ENCODE data around the gene TRIM52. TPM values are rescaled to one million over a fixed set of nuclear protein-coding genes. Genes with fewer than 3 reads are reported as not detected.

TRIM52 gene
- total and polyA plus RNA-seq, 2 of the 4 experiments (the other 2 are of a cell fraction): 2.3 to 6.9 TPM

- TF ChIP-seq USF2 (IDR thresholded peaks at IDR 0.05; ENCODE audit: low read depth, low read length): no peak
- no peak for TF ChIP-seq MAFK (IDR thresholded peaks at IDR 0.05; ENCODE audit: low read depth, low read length)
Observed at GRCh38 chr5:181223058-181223728, 37.8 kb downstream of the TRIM52 start, which contains the start of gene TRIM41 (continued).

GRCh38 chr5:181222630-181223057 lies 38.3 kb downstream of the TRIM52 start:
- ChIA-PET CTCF (interaction anchor here (1.0 to 1.1 kb wide), 2 partner anchors 16 to 34 kb away, joined by 3 read pairs; no protein-coding TSS in a partner anchor), POLR2A (ENCODE audit: unreplicated experiment) (no interaction called here)
- Histone ChIP-seq H3K23ac (ENCODE audit: low read depth, low read length) (peak overlapping the region; percentile 83), H3K36me3 (ENCODE audit: control insufficient read depth, insufficient read depth, low read length) (peaks cover 2% of the 10 kb centered on the region; the same call in 1 of the 2 replicates), H2BK20ac (ENCODE audit: low read depth, low read length) (no peak overlapping the region), H3K4ac (ENCODE audit: low read depth, low read length) (peak overlapping the region; percentile 86), H2AFZ (replicated peaks; ENCODE audit: low read length, poor library complexity) (peak overlapping the region; percentile 99), H3K9ac (ENCODE audit: low read depth, low read length) (peak overlapping the region; percentile 64), H2AK5ac (ENCODE audit: low read depth, low read length) (peak overlapping the region; percentile 67; the same call in 1 of the 2 replicates), H3K79me1 (ENCODE audit: low read depth in 1 of 2, low read length in 2 of 2) (peaks cover 13 to 31% of the 10 kb centered on the region in 2 experiments), H3K18ac (ENCODE audit: low read depth, low read length) (peak overlapping the region; percentile 56; the same call in 1 of the 2 replicates), H2AK9ac (replicated peaks; ENCODE audit: low read depth, low read length, poor library complexity) (peak overlapping the region; percentile 99), H3K4me2 (ENCODE audit: low read depth, low read length) (peak overlapping the region; percentile 65), H3K27me3 (ENCODE audit: control insufficient read depth, insufficient read depth, low read length) (no peaks in the 10 kb centered on the region), H2BK5ac (ENCODE audit: low read depth, low read length, poor library complexity, severe bottlenecking) (peak overlapping the region; percentile 82), H4K91ac (ENCODE audit: insufficient read depth, low read depth, low read length) (peak overlapping the region; percentile 53), H3K4me1 (ENCODE audit: control insufficient read depth, insufficient read depth, low read length) (peaks cover 6% of the 10 kb centered on the region), H2BK15ac (ENCODE audit: low read depth, low read length) (no peak overlapping the region), H2BK120ac (ENCODE audit: low read depth, low read length) (peak overlapping the region; percentile 48; the same call in 1 of the 2 replicates), H4K8ac (ENCODE audit: low read depth in 2 of 2, low read length in 2 of 2) (peak overlapping the region; percentile 65 to 82), H3K56ac (ENCODE audit: extremely low read depth, insufficient read depth, low read length) (peak overlapping the region; percentile 93), H3K27ac (ENCODE audit: insufficient read depth, low read length) (peak overlapping the region; percentile 73), H4K5ac (ENCODE audit: low read depth, low read length) (peak overlapping the region; percentile 46), H3K9me3 (ENCODE audit: control insufficient read depth, insufficient read depth, low read length) (no peaks in the 10 kb centered on the region), H4K20me1 (ENCODE audit: insufficient read depth, low read length) (peaks cover 13% of the 10 kb centered on the region), H3K9me1 (ENCODE audit: insufficient read depth, low read length) (peaks cover 15% of the 10 kb centered on the region), H3K4me3 (ENCODE audit: insufficient read depth, low read depth, low read length) (peak overlapping the region; percentile 82), H3K14ac (replicated peaks; ENCODE audit: low read depth, low read length) (peak overlapping the region; percentile 86)
- 0% methylated on average over 3 of the region's 18 CpGs; no CpG with 5 or more reads in 1 of the 2 experiments for WGBS, 2 experiments (ENCODE audit: extremely low coverage in 2 of 2, insufficient read length in 1 of 2)
- dilution Hi-C loops (cut with HindIII; ENCODE audit: low sequenced_read_pairs, unreplicated experiment) (no loop called here), intact Hi-C loops (cut with micrococcal nuclease) (loop anchor here (1.0 to 2.0 kb wide), 5 partner anchors 15 to 420 kb away; partner anchors contain the start of gene MGAT1), in situ Hi-C loops (cut with MboI; ENCODE audit: low sequenced_read_pairs) (no loop called here)
- TF ChIP-seq MAZ (IDR thresholded peaks at IDR 0.05; ENCODE audit: borderline replicate concordance, low read depth, low read length) (no peak), MAFK (IDR thresholded peaks at IDR 0.05; ENCODE audit: low read depth, low read length) (peak; percentile 7; the same call in 1 of the 2 replicates)
- DNase-seq: no peak
- ATAC-seq (ENCODE audit: low read depth): peak; percentile 4; the same call in 1 of the 2 replicates
- no TSS peak for BruUV-seq (replicated peaks)

Measured in IMR-90 (cell line).